RWPE1 (cell line): ENCODE measurements around the gene DMD.
"Not testable (repeated sequence)": the region's sequence is repeated elsewhere in the genome, so short reads cannot be mapped to it uniquely, and the experiment has no call there.

ENCODE experiments used
- CTCF ChIA-PET: fragments of 350-600 bp; sonication (Branson Sonifier 250); formaldehyde crosslinking; extraction: SDS; loops from one replicate; lab custom pipeline; 2021; lab: Yijun Ruan, JAX
- POLR2A ChIA-PET: fragments of 400-600 bp; formaldehyde crosslinking; extraction: SDS; loops from one replicate; lab custom pipeline; 2020; ENCODE audit warnings: antibody characterized with exemption; ENCODE audit not compliant: low non-redundant PET; lab: Yijun Ruan, JAX
- DNase-seq: peaks from one replicate; pipeline ENCODE4 v3.0.0; 2012; ENCODE audit warnings: low spot score
- H3K27ac ChIP-seq: fragments of 450-650 bp; 2 replicates; pipeline ENCODE4 v1.5.1; 2017
- CTCF ChIP-seq: fragments of 450-650 bp; conservative IDR thresholded peaks from 2 replicates; pipeline ENCODE4 v1.5.1; 2017; ENCODE audit warnings: low read depth, mild to moderate bottlenecking

Gene DMD

GRCh38 chrX:33188881-33189280, 22.5 kb downstream of the DMD start:
- CTCF ChIA-PET = no interaction called here

GRCh38 chrX:33188286-33188685, 23.1 kb downstream of the DMD start:
- CTCF ChIA-PET = no interaction called here
- TF ChIP-seq CTCF = no peak
- no peak overlapping the region for H3K27ac ChIP-seq
- no peak for DNase-seq
- POLR2A ChIA-PET = no interaction called here

More at GRCh38 chrX:33188881-33189280, 22.5 kb downstream of the DMD start:
- no peak for DNase-seq
- no peak overlapping the region for H3K27ac ChIP-seq
- POLR2A ChIA-PET = no interaction called here
- TF ChIP-seq CTCF = no peak

- H3K27ac ChIP-seq, DNase-seq, POLR2A ChIA-PET, CTCF ChIA-PET: not testable (repeated sequence)
Observed at GRCh38 chrX:33184803-33185202, 26.5 kb downstream of the DMD start.

GRCh38 chrX:33183361-33183760, 28.0 kb downstream of the DMD start:
- ChIA-PET POLR2A (no interaction called here), CTCF (no interaction called here)

GRCh38 chrX:33178690-33179089, 32.7 kb downstream of the DMD start:
- H3K27ac ChIP-seq = no peak overlapping the region
- ChIA-PET POLR2A (no interaction called here), CTCF (no interaction called here)
- TF ChIP-seq CTCF = no peak
- no peak for DNase-seq

More at GRCh38 chrX:33183361-33183760, 28.0 kb downstream of the DMD start:
- no peak overlapping the region for H3K27ac ChIP-seq
- TF ChIP-seq CTCF = no peak
- DNase-seq = no peak

GRCh38 chrX:33178218-33178617, 33.1 kb downstream of the DMD start:
- H3K27ac ChIP-seq = no peak overlapping the region
- no peak for TF ChIP-seq CTCF
- ChIA-PET CTCF (no interaction called here), POLR2A (no interaction called here)
- DNase-seq = no peak

GRCh38 chrX:33175201-33175600, 36.1 kb downstream of the DMD start:
- no peak for TF ChIP-seq CTCF
- ChIA-PET POLR2A (no interaction called here), CTCF (no interaction called here)
- DNase-seq = no peak
- H3K27ac ChIP-seq = no peak overlapping the region
